ENCODE results near the gene MEOX2.
A peak's percentile ranks its signal among the peaks of the same experiment; 100 is the strongest.

The MEOX2 gene

DNA sequence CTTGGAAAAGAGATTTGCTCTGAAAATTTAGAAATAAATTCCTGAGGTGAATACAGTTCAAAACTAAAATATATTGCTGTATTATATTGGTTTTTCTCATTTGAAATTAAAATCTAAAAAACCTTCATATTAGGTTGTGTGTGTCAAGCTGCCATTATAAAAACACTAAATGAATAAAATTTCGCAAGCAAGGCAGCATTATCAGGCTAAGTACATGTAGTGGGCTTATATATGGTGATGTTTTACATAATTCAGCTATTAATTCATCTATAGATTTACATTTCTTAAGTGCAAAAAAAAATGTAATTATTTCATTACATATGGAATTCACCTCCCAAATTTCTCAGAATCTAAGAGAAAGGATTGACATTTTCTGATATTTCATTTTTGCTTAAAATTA, 5.3 kb downstream of the MEOX2 start:
- DNase-seq (ENCODE audit: low read depth, low spot score): no peak

DNA sequence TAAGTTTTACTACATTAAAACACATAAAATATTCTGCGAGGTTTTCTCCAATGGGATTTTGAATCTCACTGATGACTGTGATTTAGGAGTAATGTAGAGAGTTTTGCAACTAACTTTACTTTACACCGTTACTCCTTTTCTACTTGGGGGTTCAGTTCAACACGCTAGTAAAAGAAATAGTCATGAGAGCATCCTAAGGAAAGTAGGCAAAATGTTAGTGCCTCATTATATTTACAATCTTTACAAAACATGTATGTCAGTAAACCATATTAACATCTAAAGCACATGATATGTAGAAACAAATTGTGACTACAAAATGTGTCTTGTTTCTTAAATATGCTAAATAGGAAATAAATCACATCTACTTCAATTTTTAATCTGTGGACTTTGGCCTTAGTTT, 6.0 kb downstream of the MEOX2 start:
- DNase-seq (ENCODE audit: low read depth, low spot score): no peak

GRCh38 chr7:15679306-15679705, 7.2 kb downstream of the MEOX2 start:
- DNase-seq (ENCODE audit: low read depth, low spot score): no peak

DNA sequence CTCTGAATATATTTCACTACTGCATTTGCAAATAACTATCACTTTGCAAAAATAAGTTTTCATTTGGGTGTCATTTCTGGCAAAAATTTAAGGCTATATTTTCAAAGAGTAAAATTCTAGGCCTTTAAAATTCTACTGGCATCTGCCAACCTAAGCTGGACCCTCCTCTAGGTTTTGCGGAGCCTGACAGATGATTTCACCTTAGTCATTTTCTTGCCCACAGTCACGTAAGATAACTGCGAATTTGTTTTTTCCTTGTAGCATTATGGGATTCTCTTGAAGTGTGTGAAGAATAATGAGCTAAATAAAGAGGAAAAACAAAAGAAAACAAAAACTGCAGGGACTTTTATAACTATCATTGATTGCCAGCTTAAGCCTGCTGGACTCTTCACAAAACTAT, 7.8 kb downstream of the MEOX2 start:
- DNase-seq (ENCODE audit: low read depth, low spot score): no peak

GRCh38 chr7:15675379-15675778, 11.1 kb downstream of the MEOX2 start:
- DNase-seq (ENCODE audit: low read depth, low spot score): no peak

GRCh38 chr7:15674586-15674985, 11.9 kb downstream of the MEOX2 start:
- no peak for DNase-seq (ENCODE audit: low read depth, low spot score)

DNA sequence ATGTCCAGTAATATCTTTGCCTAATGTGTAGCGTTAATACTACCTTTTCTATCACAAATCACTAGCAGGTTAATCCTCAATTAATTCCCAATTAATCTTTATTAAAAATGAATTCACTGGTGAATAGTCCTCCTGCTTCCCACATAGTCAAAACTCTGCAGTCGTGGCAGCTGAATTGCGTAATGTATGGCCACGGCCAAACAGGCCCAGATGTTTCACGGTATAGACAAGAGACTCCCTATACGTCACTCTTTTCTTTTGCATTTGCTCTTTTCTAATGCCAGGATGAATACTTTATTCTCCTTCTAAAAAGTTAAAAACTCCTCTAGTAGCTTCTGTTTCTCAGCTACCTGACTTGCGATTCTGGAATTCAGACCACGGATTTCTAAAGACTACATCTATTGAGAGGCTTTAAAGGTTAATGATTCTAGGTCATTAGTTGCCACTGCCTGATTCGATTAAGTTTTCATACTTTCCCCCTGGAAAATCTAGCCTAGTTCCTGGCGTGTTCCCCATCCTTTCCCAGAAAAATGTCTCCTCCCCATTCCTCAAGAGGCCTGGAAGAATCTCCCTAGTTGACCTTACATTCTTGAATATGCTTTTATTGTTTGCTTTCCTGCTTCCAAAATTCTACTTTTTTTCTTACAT, 16.9 kb downstream of the MEOX2 start:
- no peak for DNase-seq (ENCODE audit: low read depth, low spot score)

DNA sequence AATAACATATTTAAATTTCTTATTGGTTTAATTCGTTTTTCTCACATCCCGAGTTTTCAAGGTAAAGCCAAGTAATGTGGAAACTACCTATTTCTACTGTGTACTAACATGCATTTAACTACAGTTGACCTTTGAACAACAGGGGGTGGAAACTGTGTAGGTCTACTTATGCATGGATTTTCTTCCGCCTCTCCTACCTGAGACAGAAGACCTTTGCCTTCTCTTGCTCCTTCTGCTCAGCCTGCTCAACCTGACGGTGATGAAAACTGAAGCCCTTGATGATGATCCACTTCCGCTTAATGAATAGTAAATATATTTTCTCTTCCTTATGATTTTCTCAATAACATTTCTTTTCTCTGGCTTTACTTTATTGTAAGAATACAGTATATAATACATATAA, 18.5 kb downstream of the MEOX2 start:
- DNase-seq (ENCODE audit: low read depth, low spot score): no peak

DNA sequence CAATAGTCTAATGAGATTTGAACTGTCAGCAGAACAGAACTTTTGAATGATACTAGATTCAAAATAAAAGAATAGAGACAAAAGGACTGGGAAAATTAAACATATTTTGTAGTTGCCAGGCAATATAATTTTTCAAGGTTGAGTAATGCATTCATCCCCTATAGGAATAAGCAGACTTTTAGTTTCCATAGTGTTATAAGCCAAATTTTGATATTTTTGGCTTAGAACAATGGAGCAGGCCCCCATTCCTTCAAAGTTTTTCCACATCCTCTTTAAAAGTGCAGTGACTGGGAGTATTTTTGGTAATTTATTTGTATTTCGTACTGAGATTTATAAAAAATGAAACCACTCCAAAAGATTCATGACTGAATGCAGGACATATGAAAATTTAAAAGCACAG, 24.0 kb downstream of the MEOX2 start:
- DNase-seq (ENCODE audit: low read depth, low spot score): no peak

DNA sequence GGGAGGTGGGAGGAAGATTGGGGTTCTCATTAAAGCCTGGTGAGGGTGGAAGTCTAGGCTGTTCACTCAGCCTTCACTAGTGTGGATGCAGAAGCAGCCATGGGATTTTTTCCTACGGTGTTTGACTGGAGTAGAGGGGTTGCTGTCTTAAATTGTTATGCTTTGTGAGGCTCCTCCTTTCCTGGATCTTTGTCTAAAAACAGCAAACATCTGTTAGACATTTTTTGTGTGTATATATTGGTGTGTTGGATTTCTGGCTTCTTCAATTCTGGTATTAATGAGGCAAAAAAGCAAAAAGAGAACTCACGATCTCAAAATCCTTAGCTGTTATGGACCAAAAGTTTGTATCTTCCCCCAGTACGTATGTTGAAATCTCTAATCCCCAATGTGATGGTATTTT, 28.2 kb downstream of the MEOX2 start:
- DNase-seq (ENCODE audit: low read depth, low spot score): no peak

DNA sequence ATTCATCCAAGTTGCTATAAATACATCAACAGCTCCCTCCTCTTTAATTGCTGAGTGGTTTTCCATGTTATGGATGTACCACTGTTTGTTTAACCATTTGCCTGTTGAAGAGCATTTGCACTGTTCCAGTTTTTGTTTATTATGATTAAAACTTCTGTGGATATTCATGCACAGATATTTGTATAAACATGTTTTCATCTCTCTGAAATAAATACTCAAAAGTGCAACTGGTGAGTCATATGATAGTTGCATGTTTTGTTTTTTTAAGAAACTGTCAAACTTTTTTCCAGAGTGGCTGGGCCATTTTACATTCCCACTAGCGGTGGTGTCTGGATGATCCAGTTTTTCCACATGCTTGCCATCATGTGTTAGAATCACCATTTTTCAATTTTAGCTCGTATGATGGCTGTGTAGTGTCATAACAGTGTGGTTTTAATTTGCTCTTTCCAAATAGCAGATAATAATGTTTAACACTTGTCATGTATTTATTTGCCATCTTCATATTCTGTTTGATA, 33.6 kb downstream of the MEOX2 start:
- DNase-seq (ENCODE audit: low read depth, low spot score): no peak

DNA sequence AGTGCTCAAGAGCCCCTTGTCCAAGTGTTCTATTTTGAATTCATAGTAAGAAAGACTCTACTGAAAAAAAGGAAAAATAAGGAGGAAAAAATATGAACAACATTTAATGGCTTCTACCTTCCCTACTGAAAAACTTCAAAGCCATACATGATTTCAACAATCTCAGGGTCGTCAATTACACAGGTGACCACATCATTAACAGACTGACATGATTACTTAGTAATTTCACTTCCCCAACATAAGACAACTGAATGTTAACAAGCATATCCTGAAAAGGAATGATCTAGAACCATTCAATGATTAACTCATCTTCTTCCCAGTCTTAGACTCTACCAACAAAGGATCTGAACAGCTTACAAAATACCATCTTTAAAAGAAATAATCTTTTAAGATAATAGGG, 34.8 kb downstream of the MEOX2 start:
- no peak for DNase-seq (ENCODE audit: low read depth, low spot score)

DNA sequence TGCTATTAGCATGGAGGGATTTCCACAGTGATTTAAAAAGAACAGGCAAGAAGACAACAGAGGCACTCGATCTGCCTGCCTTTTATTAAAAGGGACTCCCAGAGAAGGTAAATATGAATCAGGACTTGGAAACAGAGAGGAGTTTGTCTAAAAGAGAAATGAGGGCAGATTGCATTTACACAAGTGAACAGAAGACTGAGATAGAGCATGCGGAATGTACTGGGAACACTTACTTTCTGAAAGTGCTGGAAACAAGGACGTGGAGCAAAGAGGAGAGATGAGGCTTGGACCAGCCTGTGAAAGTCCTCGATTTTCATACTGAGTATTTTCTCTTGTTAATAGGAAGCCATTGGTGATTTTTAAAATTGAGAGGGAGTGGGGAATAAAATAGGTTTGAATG, 35.7 kb downstream of the MEOX2 start:
- no peak for DNase-seq (ENCODE audit: low read depth, low spot score)

GRCh38 chr7:15648461-15648961, 38.0 kb downstream of the MEOX2 start:
- DNase-seq (ENCODE audit: low read depth, low spot score): no peak

DNA sequence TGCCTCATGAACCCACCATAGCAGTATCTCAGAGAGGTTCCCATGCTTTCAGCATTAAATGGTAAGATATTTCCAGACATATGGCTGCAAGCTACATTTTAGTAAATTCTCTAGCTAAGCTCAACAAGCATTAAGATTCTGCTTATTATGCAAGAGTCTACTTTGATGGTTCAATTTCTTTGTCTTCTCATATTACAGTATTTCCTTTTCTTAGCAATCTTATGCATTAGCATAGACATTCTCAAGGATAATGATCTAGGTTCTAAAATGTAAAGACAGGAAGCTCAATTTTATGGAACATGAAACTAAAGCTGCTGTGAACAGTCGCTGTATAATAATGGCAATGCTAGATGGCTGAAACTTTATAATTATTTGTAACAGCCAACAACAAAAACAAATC, 39.2 kb downstream of the MEOX2 start:
- DNase-seq (ENCODE audit: low read depth, low spot score): no peak

- DNase-seq (ENCODE audit: low read depth, low spot score): no peak
Measured at GRCh38 chr7:15643000-15643705, 43.3 kb downstream of the MEOX2 start.

GRCh38 chr7:15628876-15629275, 57.6 kb downstream of the MEOX2 start:
- DNase-seq (ENCODE audit: low read depth, low spot score): no peak

DNA sequence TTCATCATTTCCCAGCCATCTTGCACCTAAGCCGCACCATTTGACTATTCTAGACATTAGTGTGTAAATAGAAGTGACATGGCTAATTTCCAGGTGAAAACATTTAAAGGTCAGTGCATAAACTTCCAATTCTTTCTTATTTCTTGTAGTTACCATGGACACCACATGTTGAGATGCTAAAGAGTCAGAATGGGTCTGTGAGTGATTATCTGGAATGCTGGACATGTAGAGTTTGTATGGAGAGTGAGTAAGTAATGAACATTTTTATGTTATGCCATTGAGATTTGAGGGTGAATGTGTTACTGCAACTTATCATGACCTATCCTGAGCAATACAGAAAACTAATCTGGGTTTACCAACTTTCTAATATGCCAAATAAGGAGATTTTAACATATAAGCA, 60.4 kb downstream of the MEOX2 start:
- no peak for DNase-seq (ENCODE audit: low read depth, low spot score)

- DNase-seq (ENCODE audit: low read depth, low spot score): peak; percentile 40
Measured at GRCh38 chr7:15625466-15625865, 61.0 kb downstream of the MEOX2 start.

- no peak for DNase-seq (ENCODE audit: low read depth, low spot score)
Measured at GRCh38 chr7:15621468-15621867, 65.0 kb downstream of the MEOX2 start.

DNA sequence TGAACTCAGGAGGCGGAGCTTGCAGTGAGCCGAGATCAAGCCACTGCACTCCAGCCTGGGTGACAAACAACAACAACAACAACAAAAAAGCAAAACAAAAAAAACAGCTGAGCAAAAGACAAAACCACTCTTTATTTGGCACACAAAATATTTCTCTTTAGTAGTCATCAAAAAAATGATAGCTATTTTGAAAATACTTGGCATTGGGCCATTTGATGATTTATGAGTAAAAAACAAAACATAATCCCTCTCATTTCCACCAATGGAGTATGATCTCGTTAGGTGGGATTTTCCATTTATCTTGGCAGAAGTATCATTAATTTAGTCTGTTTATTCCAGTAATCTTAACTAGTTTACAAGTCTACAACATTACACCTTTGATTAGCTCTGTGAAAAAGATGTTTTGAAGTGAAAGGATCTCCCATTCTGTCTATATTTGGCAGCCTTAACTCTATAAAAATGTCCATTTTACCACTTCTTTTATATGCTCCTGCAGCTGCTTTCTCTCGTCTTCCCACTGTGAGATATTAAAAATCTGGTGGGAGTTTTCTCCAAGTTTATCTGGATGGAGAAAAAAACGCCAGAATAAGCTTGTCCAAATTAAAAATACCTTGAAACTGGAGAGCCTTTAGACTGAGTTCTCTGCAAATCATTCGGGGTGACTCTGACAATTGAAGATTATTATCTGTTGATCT, 65.8 kb downstream of the MEOX2 start:
- DNase-seq (ENCODE audit: low read depth, low spot score): no peak

DNA sequence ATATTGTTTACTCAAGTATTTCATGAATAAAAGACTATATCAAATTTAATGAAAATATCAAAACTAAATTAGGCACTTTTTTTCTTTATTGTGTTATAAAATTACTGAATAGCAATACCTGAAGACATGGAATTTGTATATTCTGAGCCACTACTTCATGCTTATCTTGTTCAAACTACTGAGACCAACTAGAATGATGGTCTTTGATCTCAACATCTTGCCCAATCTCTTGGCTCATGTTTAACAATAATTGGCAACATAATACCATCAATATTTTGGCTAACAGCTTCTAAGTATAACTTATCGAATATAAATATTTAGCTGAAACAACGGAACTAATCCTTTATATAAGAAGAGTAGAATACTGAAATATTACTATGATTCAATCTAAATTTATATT, 68.2 kb downstream of the MEOX2 start:
- no peak for DNase-seq (ENCODE audit: low read depth, low spot score)

GRCh38 chr7:15612205-15612604, 74.3 kb downstream of the MEOX2 start:
- DNase-seq (ENCODE audit: low read depth, low spot score): no peak
